HG03432 (cell line): ENCODE results near the gene XCL2.
"Not testable (repeated sequence)": the region's sequence is repeated elsewhere in the genome, so short reads cannot be mapped to it uniquely, and the experiment has no call there.

Experiments used
- ATAC-seq: cut with Tn5 transposase; IDR thresholded peaks from one replicate; pipeline ENCODE4 v1.9.1; 2021; ENCODE audit warnings: mild to moderate bottlenecking, moderate library complexity; ENCODE audit not compliant: unreplicated experiment

Gene XCL2

DNA sequence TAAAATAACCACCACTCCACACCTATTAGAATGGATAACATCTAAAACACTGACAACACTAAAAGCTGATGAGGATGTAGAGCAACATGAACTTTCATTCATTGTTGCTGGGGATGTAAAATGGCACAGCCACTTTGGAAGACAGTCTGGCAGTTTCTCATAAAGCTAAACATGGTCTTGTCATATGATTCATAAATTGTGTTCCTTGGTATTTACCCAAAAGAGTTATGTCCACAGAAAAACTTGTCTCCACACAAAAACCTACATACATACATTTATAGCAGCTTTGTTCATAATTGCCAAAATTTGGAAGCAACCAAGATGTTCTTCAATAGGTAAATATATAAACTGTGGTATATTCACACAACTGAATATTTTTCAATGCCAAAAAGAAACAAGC is 16.6 kb upstream of the XCL2 start:
- no peak for ATAC-seq

DNA sequence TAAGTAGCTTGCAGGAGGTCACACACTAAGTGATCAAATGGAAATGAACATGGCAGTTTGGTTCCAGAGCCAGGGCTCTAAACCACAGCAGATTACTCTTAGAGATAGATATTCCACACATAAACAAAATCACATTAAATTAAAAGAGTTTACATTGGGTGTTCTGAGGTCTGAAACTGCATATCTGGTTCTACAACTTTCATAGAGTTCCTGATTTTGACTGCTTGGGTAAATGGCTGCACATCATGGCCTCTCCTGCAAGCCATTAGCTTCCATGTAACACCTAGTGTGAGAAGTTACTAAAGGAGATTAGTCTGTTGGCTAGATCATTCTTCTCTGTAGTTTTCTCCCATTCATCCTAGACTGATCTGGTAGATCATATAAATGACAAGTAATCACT is 12.8 kb upstream of the XCL2 start:
- no peak for ATAC-seq

DNA sequence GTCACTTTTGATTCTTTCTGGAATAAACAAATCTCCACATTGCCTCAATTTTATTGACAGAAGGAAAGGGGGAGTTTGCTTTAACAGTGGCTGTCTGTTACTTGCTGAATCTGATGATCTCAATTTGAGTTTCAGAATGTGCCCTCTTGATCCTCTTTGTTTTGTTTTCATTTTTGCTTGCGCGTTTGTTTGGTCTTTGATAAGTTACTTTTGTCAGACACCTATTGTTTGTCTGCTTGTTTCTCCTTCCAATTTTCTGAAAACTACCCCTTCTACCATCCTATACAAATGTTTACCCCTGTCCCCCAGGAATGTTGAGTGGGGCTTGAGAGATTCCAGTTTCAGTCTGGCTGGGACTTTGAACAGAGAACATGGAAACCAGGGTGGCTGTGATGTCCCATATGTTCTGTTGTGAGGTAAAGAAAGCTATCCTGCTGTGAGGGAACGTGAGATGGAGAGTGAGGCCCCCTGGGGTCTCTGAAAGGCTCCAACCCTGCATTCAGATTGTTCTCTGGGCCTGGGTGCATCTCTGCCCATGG is 11.8 kb upstream of the XCL2 start:
- no peak for ATAC-seq

DNA sequence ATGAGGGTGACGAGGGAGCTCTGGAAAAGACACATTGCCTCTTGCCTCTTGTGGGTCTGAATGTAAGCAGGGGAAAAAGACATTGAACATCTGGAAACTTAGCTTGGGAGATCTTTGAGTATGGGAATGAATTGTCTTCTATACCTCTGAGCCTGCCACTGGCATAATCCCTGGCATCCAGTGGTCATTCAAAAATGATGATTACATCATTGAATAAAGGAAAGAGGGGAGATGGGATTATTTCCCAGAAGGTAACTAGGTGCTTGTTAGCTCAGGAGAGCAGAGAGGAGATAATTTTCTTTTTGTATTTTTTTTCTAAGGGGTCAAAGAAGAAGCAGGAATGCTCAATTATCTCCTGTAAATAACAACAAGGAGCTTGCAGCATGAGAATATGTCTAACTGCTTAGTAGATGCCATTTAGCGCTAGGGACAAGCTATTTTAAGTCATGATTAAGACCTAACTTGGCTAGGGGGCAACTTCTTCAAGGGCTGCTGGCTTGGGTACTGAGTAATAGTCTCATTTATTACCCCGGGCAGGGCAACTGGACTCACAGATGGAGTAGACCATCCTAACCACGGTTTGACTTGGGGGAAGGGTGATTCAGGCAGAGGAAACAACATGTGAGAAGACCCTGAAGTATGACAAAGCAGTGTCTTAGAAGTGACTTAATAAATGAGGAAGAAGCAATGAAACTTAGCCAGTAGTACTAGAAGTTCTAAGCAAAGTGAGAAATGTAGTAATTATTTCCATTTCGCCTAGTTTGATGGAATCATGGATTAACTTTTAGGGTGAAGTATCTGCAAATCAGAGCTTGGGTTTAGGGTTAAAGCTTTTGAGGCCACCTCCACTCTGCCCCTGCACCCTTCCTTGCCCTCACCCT is 11.0 kb upstream of the XCL2 start:
- ATAC-seq, result no peak

DNA sequence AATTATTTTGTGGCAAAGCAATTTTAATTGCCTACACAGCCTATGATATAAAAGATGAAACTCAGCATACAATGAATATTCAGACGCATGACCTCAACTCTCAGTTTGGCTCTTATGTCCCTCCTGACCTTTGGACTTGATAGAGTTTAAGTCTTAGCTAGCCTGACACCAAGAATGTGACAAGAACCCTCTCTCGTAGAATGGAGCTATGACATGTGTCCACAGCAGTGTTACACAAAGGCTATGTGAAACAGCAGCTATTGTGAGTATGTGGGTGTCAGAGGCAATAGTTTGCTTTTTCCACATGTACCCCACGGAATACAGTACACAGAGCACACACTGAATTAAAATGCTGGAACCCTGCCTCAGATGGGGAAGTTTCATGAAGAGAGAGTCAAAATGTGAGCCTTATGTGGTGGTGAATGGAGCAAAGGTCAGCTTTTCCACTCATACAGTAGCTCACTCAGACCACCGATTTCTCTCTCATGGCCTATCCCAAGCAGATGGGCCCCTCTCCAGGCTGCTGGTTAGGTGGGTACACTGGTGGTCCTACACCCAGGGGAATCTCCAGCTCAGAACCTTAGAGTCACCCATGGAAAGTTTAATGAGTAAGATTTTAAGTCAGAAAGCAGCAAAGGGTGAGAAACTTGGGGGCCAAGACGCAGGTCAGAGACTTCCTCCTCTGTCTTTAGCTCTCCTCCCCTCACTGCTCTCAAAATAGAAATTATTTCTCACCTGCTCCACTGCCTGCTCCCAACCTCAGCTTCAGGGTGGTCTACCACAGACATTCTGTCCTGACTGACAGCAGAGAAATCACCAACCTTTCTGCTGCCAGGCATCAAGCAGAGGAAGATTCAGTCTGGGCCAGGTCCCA is 10.1 kb upstream of the XCL2 start:
- ATAC-seq, result peak; percentile 47

DNA sequence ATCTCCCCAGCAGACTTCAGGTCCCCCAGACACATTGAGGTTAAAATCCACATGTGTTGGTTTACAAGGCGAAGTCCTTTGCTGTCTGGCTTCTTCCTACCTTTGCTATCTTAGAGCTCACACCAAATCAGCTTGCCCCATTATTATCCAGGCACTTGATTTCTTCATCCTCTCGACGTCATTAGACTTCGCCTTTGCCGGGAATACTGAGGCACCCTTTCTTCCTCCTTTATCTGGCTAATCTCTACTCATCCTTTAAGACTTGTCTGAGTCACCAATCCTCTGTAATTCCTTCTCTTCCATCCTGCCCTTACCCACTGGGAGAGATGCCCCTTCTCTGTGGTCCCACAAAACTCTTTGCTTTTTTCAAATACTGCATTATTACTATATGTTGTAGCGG is 9.2 kb upstream of the XCL2 start:
- ATAC-seq, result no peak

DNA sequence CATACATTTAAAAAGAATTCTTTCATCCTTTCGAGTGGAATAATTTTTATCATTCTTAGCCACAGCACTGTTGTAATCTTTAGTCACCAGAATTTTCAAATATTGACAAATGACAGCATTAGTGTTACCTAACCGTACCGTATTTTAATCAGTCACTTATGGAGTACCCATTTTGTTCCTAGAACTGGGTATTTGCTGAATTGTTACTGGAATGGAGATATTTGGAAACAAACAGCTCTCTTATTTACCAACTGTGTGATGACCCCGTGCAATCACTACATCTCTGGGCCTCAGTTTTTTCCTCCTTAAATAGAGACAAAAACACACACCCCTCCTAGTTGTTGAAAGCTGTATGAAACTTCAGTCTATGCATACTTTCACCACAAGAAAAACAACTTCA is 7.9 kb upstream of the XCL2 start:
- ATAC-seq, result no peak

DNA sequence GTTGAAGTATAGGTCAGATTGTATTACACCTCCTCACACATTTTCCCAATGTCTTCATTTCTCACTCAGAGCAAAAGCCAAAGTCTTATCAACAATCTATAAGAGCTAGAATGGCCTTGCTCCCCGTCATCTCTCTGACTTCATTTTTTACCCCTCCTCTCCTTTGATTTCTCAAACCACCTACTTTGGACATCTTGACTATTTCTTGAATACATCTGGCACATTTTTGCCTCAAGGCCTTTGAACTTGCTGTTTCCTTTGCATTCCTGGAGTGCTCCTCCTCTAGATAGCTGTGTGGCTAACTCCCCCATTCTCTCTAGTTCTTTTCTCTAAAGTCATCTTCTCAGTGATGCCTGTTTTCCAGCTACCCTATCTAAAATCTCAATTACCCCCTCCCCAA is 7.2 kb upstream of the XCL2 start:
- ATAC-seq, result no peak

DNA sequence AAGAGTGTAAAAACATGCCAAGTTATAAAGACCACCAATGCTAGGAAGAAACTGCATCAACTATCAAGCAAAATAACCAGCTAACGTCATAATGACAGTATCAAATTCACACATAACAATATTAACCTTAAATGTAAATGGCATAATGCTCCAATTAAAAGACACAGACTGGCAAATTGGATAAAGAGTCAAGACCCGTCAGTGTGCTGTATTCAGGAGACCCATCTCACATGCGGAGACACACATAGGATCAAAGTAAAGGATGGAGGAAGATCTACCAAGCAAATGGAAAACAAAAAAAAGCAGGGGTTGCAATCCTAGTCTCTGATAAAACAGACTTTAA is 2.7 kb upstream of the XCL2 start:
- not testable (repeated sequence) for ATAC-seq

DNA sequence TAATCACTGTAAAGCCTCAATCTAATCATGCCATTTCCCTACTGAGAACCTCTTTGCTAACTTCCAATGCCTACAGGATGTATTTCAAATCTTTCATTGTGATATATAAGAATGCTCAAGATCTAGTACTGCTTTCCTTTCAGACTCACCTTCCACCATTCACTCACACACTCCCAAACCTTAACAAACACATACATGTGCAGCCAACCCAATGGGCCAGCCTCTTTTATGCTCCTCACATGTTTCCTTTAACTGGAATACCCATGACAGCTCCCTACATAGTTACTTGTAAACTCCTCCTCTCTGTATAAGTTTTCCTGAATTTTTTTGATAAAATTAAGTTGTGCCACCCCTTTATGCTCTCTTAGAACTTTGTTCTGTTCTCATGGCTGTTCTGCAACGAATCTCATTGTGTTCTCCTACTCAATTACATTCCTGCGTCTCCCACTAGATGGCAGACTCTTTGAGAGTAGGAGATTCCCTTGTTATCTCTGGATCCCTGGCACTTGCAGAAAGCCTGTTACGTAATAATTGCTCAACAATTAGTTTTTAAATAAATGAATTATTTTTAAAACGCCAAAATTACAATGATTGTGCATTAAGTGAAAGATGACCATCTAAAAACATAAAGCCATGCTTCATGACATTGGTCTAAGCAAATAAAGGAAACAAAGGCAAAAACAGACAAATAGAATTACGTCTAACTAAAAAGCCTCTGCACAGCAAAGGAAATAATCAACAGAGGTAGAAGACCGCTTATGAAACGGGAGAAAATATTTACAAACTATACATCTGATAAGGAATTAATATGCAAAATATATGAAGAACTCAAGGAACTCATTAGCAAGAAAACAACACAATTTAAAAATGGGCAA is 2.1 kb upstream of the XCL2 start:
- not testable (repeated sequence) for ATAC-seq

DNA sequence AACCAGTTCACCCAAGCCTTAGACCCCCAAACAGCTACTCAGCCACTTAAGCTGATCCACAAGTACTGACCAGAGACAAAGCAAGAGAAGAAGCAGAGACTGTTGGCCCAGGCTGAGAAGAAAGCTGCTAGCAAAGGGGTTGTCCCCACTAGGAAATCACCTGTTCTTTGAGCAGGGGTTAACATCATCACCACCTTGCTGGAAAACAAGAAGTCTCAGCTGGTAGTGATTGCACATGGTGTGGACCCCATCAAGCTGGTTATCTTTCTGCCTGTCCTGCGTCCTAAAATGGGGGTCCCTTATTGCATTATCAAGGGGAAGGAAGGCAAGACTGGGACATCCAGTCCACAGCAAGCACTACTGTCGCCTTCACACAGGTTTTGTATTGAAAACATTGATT is 819 bp downstream of the XCL2 start:
- not testable (repeated sequence) for ATAC-seq

DNA sequence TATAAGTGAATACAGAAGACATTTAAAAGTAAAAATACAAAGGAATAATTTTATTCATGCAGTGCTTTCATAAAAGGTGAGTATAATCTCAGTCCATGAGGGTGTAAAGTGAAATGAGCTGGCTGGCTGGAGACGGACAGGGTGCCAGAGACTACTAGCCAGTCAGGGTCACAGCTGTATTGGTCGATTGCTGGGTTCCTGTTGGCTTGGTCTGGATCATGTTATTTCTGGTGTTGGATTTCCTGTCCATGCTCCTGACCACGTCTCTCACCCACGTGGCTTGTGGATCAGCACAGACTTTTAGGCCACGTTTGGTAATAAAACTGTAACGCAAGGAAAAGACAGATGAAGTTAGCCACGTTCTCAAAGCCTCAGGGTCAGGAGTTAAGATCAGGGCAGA is 3.0 kb downstream of the XCL2 start:
- ATAC-seq, result not testable (repeated sequence)

DNA sequence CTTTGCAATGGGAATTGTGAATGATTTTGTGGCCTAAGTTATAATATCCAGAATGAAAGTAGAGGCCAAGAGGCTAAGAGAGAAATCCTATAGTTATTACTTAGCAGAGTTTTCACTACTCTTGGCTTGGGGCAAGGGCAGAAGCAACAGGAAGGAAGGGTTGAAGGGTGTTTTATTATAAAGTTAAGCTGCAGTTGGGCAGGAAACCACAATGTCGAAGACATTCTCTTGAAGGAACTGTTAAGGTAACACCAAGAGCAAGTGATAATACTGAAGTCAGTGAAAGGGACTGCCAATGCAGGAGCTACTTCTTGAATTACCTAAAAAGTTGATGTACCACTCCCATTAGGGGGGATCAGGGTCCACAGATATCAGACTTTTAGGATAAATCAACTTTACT is 8.3 kb downstream of the XCL2 start:
- ATAC-seq, result peak; percentile 90

DNA sequence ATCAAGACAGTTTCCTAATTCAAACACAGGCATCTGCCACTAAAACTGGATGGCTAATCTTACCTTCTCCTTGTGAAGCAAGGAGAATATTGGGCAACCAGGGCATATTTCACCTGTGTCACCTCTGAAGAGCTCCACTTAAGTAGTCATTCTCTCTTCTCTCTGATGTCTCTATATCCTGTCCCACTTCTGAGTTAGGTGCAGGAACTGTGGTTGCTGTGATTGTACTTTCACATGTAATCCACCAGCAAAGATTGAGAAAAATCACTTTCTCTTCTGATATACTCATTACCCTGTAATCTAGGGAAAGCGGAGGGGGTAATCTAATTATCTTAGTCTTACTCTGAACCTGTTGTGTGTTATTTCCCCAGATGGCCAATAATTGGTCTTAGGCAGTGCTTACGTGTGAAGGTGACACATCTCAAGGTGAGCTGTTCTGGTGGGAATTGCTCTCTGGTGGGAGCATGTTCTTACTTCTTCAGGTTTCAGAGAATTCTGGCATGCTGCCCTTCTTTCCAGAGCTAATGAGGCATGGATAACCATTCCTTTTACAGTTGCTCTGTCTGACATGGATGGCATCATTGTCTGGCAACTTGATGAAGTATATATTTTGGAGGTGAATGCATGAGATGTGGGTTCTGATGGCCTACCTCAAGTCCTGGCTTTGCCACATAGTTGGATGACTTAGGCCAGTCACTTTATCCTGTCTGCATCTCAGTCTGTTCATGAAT is 12.0 kb downstream of the XCL2 start:
- ATAC-seq, result no peak

DNA sequence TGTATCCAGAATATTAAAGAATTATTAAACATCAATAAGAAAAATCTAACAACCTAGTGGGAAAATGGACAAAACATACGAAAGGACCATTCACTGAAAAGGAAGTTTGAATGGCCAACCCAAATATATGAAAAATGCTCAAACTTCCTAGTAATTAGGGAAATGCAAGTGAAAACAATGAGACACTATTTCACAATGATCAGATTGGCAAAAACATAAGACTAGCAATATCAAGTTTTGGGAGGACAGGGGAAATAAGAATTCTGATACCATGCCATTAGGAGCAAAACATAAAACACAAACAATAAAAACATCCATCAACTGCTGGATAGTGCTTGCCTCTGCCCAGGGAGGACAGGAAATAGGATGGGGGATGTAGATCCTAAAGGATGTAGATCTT is 14.3 kb downstream of the XCL2 start:
- no peak for ATAC-seq

DNA sequence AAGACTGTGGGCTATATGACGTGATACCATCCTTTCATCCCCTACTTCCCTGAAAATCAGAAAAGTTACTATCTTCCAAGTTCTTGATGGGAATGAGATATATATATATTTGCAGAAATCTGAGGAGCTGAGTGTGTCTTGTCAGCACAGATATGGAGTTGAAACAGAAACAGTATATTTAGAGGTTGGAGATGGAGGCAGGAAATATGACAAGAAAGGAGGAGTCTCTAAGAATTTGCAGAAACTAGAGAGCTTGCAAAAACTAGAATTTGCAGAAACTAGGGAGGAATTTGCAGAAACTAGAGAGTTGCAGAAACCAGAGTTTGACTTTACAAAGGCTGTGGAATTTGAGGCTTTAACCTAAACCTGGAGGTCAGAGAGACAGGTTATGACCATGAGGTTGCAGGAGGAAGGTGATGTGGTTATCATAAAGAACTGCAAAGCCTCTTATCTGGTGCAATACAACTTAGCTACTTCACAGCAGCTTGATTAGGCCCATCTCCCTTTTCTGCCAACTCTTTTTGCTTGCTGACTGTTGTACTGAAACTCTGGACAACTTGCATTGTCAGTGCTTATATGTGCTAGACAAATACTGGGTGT is 22.3 kb downstream of the XCL2 start:
- no peak for ATAC-seq

DNA sequence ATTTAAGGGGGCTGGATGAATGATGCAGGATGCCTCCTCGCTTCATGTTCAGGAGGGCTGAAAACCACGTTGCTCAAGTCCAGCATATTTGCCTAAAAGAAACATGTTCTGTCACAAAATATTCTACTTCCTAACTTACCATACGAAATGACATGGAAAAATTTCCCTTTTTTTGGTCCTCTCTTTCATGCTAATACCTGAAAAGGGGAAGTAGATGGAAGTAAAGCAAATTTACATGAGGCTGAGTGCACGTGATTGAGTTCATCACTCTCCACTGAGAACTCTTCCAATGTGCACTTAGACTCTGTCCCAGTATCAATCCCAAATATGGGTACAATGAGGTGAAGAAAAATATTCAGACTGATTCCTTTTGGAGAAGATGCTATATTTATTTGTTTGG is 23.0 kb downstream of the XCL2 start:
- ATAC-seq, result no peak

DNA sequence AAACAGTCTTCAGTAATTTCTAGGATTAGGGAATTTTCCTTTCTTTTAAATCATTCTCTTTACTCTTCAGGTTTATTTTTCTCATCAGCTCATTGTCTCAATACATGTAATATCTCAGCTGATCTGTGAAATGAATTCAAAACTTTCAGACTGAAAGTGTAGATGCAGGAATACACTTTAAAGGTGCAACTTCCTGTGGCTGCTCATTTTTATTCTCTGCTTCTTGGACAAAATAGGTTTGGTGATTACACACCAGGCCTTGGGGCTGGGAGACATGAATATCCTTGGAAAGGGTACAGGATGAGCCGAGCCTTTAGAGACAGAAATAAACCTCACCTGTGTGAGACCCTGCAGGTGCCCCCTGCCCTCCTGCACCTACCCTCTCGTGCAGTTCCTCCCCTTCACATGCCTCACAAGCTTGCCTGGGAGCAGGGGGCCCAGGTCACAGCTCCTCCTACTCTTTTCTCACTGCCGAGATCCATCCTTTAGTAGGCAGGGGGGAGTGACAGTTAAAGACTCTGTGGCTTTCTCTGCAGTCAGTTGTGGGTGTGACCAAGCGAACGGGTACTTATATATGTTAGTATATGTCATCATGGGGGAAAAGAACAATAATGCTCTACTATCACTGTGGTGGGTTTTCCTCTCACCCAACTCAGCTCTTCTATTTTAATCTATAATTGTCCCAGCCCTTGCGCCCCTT is 23.6 kb downstream of the XCL2 start:
- no peak for ATAC-seq

DNA sequence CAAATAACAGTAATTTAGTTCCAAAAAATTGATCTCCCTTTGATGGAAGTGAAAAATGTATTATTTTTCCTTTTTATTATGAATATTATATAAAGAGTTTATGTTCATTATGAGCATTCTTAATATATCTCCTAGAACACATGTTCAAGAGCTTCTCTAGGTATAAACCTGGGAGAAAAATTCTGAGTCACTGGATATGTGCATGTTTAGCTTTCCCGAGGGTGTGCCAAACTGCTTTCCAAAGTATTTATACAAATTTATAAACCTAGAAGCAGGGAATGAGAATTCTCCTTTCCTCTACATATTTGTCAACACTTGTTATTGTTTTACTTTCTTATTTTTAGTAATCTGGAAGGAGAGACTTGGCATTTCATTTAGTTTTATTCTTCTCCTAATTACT is 25.0 kb downstream of the XCL2 start:
- ATAC-seq, result no peak
